COR-L47 (cell line): Measurements from ENCODE around the gene CNGA3.

Experiments
- DNase-seq: peaks from one replicate; lab custom pipeline; 2025; lab: John Stamatoyannopoulos, UW

Gene CNGA3

GRCh38 chr2:98377544-98377943 is 31.3 kb downstream of the CNGA3 start:
- no peak for DNase-seq

- DNase-seq, result no peak
Measured at GRCh38 chr2:98378196-98378595, 31.9 kb downstream of the CNGA3 start.

- DNase-seq, result no peak
Measured at GRCh38 chr2:98378901-98379300, 32.6 kb downstream of the CNGA3 start.

GRCh38 chr2:98379311-98380202 is 33.3 kb downstream of the CNGA3 start:
- DNase-seq, result no peak

GRCh38 chr2:98380203-98380535 is 33.9 kb downstream of the CNGA3 start:
- DNase-seq, result no peak

- DNase-seq, result no peak
Measured at GRCh38 chr2:98381494-98381893, 35.2 kb downstream of the CNGA3 start.

DNA sequence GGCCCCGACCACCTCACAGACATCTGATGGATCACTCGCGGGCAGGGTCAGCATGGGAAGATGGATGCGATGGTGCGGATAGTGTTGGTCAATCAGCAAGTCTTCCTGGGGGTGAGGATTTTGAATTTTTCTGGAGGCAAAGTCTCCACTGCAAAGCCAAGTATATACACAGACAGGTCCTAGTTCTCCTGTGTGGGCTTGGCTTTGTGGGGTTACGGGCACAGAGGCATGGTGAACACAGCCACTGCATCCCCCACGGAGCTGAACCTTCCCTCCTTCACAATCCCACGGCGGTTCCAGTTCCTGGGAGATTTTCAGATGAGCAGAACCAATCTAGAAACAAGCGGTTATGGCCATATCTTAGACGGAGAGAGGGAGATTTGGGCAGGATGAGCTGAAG is 35.8 kb downstream of the CNGA3 start:
- no peak for DNase-seq

- no peak for DNase-seq
Measured at GRCh38 chr2:98382739-98383138, 36.5 kb downstream of the CNGA3 start.

DNA sequence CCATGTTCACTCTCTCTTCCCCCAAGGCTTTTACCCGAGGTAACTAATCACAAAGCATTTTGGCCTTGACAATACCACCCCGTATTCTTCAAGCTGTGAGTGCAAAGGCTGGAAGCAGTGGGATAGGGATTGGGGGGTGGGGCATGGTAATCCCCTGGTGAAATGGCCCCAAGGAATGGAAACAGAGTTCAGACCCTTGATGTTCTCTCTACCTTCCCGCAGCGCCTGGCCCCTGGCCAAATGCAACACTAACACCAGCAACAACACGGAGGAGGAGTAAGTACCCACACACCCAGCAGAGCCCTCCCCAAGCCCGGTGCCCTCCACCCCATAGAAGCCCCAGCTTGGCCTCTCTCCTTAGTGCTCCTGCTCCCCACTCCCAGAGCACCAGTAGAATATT is 36.9 kb downstream of the CNGA3 start:
- DNase-seq, result no peak

GRCh38 chr2:98385050-98385699 is 38.9 kb downstream of the CNGA3 start:
- peak; percentile 53 for DNase-seq

DNA sequence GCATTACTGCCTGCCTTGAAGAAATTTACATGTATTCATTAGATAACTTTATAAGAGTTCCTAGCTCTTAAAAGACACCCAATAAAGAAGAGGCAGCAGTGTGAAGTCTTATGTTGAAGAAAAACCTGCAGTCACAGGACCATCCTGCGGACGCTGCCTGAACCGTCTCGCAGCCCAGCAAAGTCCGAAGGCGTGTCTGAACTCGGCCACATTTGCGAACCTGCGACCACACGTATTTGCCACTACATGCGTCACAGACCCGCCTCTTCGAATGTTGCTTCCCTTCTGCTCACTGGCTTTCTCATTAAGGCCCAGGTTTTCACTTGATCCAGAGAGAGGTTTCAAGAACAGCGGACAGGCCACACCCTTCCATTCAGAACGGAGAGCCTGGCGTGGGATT is 41.2 kb downstream of the CNGA3 start:
- no peak for DNase-seq

GRCh38 chr2:98388081-98388480 is 41.8 kb downstream of the CNGA3 start:
- no peak for DNase-seq

DNA sequence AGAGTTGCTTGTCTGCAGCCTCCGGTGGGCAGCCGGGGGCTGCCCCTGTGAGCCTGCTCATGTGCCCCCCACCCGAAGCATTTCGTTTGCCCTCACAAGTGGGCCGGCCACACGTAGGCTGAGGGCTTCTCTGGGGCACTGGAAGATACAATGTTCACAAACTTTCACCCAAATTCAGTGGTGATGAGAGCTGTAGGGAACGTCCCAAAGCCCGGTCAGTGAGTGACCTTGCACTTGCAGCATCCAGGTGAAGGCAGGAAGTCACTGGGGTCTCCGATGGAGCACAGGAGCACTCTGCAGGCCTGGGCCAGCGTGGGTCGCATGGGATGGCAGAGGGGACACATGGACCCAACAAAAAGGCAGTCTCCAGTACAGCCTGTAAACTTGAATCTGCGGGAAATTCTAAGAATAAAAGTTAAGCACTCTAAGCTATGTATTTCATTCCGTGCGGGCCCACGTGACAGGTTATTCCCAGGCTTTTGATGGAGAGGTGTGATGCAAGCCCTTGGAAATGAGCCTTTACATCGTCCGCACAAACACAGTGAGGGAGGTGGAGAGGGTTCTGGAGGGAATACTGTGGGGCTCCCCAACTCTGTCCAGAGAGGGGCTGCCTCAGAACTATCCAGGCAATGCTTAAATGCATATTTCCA is 42.5 kb downstream of the CNGA3 start:
- DNase-seq, result no peak

DNA sequence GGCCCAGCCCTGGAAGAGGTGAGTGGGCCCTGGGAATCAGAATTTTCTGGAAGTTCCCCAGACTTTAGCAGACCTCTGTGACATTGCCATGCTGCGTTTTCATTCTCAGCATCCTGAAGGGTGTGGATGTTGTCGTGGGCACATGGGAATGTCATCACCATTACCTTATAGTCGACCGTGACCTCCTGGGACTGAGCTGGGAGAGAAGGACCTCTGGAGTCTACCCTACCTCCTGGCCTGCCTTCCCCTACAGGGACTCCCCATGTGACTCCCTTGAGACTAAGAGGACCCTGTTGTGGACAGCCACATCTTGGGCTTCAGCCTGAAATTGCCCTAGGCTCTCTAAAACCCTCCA is 43.0 kb downstream of the CNGA3 start:
- DNase-seq, result no peak

DNA sequence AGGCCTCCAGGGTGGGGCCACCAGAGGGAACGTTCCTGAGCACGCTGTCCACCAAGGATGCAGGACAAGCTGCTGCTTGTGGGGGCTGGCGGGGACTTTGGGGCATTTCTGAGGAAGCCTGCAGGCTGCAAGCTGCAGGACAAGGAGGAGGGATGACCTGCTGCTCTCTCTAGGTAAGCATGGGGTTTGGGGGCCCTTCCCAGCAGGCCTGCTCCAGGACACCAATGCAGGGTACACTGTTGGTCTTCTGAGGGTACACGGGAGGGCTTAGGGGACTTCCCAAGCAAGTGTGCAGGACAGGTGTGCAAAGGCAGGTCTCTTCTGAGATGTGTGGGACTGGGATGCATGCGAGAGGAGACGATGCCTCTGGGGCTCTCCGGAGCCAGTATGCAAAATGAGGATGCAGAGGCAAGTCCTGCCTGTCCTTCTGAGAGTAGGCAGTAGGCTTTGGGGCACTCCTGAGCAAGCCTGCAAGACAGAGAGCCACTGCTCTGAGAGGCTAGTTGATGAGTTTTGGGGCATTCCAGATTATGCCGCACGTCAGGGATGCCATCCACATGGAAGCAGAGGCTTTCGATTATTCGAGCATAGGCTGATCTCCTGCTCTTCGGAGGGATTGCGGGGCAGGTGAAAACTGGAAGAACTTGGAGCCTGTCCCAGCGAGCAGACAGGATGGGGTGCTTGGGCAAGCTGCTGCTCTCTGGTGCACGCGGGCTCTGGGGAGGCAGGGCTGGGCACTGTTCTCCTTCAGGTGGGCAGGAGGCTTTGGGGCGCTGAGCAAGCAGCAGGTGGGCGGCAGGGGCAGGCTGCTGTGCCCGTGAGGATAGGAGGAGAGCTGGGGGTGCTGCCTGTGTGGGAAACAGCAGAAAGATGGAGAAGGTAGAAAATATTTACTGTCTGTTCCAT is 44.6 kb downstream of the CNGA3 start:
- DNase-seq, result no peak

GRCh38 chr2:98391581-98392270 is 45.5 kb downstream of the CNGA3 start:
- DNase-seq, result no peak

DNA sequence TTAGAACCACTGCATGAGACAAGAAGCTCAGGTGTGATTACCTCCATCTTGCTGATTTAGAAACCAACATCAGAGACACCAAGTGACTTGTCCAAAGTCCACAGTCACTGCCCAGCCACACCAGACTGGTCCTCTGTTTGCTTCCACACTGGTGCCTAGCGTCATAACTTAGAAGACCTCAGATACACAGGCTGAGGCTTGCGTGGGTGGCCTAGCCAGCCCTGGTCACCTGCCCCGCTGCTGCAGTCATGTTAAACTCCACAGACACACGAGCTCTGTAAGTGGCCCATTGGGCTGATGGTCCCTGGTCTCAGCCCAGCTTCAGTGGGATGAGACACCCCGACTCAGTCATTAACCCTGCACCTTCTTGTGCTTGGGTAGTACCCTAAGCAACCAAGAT is 47.1 kb downstream of the CNGA3 start:
- DNase-seq, result no peak

GRCh38 chr2:98394595-98395153 is 48.4 kb downstream of the CNGA3 start:
- no peak for DNase-seq

DNA sequence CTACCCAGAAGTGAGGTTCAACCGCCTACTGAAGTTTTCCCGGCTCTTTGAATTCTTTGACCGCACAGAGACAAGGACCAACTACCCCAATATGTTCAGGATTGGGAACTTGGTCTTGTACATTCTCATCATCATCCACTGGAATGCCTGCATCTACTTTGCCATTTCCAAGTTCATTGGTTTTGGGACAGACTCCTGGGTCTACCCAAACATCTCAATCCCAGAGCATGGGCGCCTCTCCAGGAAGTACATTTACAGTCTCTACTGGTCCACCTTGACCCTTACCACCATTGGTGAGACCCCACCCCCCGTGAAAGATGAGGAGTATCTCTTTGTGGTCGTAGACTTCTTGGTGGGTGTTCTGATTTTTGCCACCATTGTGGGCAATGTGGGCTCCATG is 49.7 kb downstream of the CNGA3 start:
- no peak for DNase-seq

DNA sequence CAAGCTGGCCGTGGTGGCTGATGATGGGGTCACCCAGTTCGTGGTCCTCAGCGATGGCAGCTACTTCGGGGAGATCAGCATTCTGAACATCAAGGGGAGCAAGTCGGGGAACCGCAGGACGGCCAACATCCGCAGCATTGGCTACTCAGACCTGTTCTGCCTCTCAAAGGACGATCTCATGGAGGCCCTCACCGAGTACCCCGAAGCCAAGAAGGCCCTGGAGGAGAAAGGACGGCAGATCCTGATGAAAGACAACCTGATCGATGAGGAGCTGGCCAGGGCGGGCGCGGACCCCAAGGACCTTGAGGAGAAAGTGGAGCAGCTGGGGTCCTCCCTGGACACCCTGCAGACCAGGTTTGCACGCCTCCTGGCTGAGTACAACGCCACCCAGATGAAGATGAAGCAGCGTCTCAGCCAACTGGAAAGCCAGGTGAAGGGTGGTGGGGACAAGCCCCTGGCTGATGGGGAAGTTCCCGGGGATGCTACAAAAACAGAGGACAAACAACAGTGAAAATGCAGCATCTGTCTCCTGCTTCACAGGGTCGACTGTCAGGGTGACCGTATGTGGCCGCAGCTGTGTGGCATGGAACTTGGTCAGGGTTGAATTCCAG is 50.6 kb downstream of the CNGA3 start:
- DNase-seq, result no peak

- DNase-seq, result no peak
Measured at GRCh38 chr2:98399140-98399539, 52.9 kb downstream of the CNGA3 start.
